Stimulated activated CD8-positive, alpha-beta memory T cell treated with anti-CD3 and anti-CD28 coated beads, Interleukin-12 subunit alpha, Interleukin-12 subunit beta, amount 100 ng/mL, for 4 hours (primary cell): Measurements from ENCODE around the gene ADRM1.

Experiments
- DNase-seq: peaks from one replicate; pipeline ENCODE4 v3.0.0-alpha.2; 2020; ENCODE audit warnings: low read depth

ADRM1 gene

GRCh38 chr20:62280303-62280702 is 22.5 kb upstream of the ADRM1 start:
- DNase-seq: no peak

- DNase-seq: no peak
These were observed 21.4 kb upstream of the ADRM1 start for GRCh38 chr20:62281161-62281933.

- DNase-seq: no peak
These were observed 20.7 kb upstream of the ADRM1 start for GRCh38 chr20:62282103-62282502.

GRCh38 chr20:62282877-62283503 is 19.8 kb upstream of the ADRM1 start:
- no peak for DNase-seq

GRCh38 chr20:62284448-62284847 is 18.3 kb upstream of the ADRM1 start:
- no peak for DNase-seq

- no peak for DNase-seq
These were observed 17.6 kb upstream of the ADRM1 start for GRCh38 chr20:62285151-62285550.

GRCh38 chr20:62285722-62286121 is 17.1 kb upstream of the ADRM1 start:
- no peak for DNase-seq

- no peak for DNase-seq
These were observed 16.2 kb upstream of the ADRM1 start for GRCh38 chr20:62286493-62287064.

GRCh38 chr20:62287129-62287528 is 15.7 kb upstream of the ADRM1 start:
- DNase-seq: no peak

GRCh38 chr20:62287759-62288534 is 14.8 kb upstream of the ADRM1 start:
- no peak for DNase-seq

GRCh38 chr20:62288535-62289105 is 14.2 kb upstream of the ADRM1 start:
- no peak for DNase-seq

GRCh38 chr20:62289131-62289530 is 13.7 kb upstream of the ADRM1 start:
- DNase-seq: no peak

- no peak for DNase-seq
These were observed 12.9 kb upstream of the ADRM1 start for GRCh38 chr20:62289898-62290297.

- no peak for DNase-seq
These were observed 11.3 kb upstream of the ADRM1 start for GRCh38 chr20:62291251-62292066.

- no peak for DNase-seq
These were observed 10.7 kb upstream of the ADRM1 start for GRCh38 chr20:62292108-62292507.

GRCh38 chr20:62293111-62293784 is 9.5 kb upstream of the ADRM1 start:
- no peak for DNase-seq

- no peak for DNase-seq
These were observed 8.9 kb upstream of the ADRM1 start for GRCh38 chr20:62293946-62294345.

GRCh38 chr20:62294516-62294915 is 8.3 kb upstream of the ADRM1 start:
- DNase-seq: no peak

GRCh38 chr20:62296724-62297448 is 5.9 kb upstream of the ADRM1 start:
- DNase-seq: no peak
